Inflammatory macrophage (primary cell): ENCODE results near the gene IFITM5.
"Not testable (repeated sequence)": the region's sequence is repeated elsewhere in the genome, so short reads cannot be mapped to it uniquely, and the experiment has no call there.

ENCODE experiments used
- DNase-seq, 2 donors: peaks; one replicate each; pipeline ENCODE4 v3.0.0-alpha.2; 2020 to 2022
- total RNA-seq, 18 experiments: gene quantifications; one replicate each; lab custom pipeline; 2026; ENCODE audit warnings: mixed read lengths in 6 of 18, inconsistent platforms in 2 of 18; lab: John Stamatoyannopoulos, UW

The IFITM5 gene
- total RNA-seq, result 0 to 0.03 (median 0) reads per million in 18 experiments

- no peak for DNase-seq
These were observed at the start of gene IFITM5 for GRCh38 chr11:299081-299891. TSS of gene IFITM5 (minus strand) at chr11:299526. CDS start at chr11:299490, 36 bp downstream.

GRCh38 chr11:346529-346928 lies 47.2 kb upstream of the IFITM5 start:
- no peak for DNase-seq

- DNase-seq, result no peak
These were observed 45.7 kb upstream of the IFITM5 start for GRCh38 chr11:344836-345578.

- no peak for DNase-seq
These were observed 43.0 kb upstream of the IFITM5 start for GRCh38 chr11:342328-342727.

GRCh38 chr11:340539-341512 lies 41.5 kb upstream of the IFITM5 start:
- no peak for DNase-seq

- no peak for DNase-seq
These were observed 40.6 kb upstream of the IFITM5 start for GRCh38 chr11:339963-340362.

- no peak for DNase-seq
These were observed 38.4 kb upstream of the IFITM5 start for GRCh38 chr11:337711-338110.

GRCh38 chr11:336659-337198 lies 37.4 kb upstream of the IFITM5 start:
- DNase-seq, result no peak

- peak; percentile 26 to 29 for DNase-seq
These were observed 36.7 kb upstream of the IFITM5 start for GRCh38 chr11:335779-336658.

GRCh38 chr11:334264-334994 lies 35.1 kb upstream of the IFITM5 start:
- no peak for DNase-seq

GRCh38 chr11:333616-334263 lies 34.4 kb upstream of the IFITM5 start:
- not testable (repeated sequence) for DNase-seq

- no peak for DNase-seq
These were observed 33.5 kb upstream of the IFITM5 start for GRCh38 chr11:332651-333480.

- DNase-seq, result no peak
These were observed 32.2 kb upstream of the IFITM5 start for GRCh38 chr11:331358-332060.

GRCh38 chr11:330694-331357 lies 31.5 kb upstream of the IFITM5 start:
- DNase-seq, result no peak

GRCh38 chr11:330307-330693 lies 31.0 kb upstream of the IFITM5 start:
- no peak for DNase-seq

GRCh38 chr11:329886-330253 lies 30.5 kb upstream of the IFITM5 start:
- no peak for DNase-seq

- not testable (repeated sequence) for DNase-seq
These were observed 29.3 kb upstream of the IFITM5 start for GRCh38 chr11:328516-329100.

- DNase-seq, result no peak
These were observed 28.7 kb upstream of the IFITM5 start for GRCh38 chr11:328012-328411.
